Keratinocyte (primary cell): ENCODE measurements around the gene IKZF5. TPM values are rescaled to one million over a fixed set of nuclear protein-coding genes. Genes with fewer than 3 reads are reported as not detected.

Experiments
- DNase-seq: peaks from one replicate; pipeline ENCODE4 v3.0.0-alpha.2; 2011; ENCODE audit warnings: low read depth, missing footprints, low spot score
- FAIRE-seq: peaks from 2 replicates; lab custom pipeline; 2011; peaks lifted over from hg19 to GRCh38; lab: Jason Lieb, UNC
- H2AFZ ChIP-seq: 2 replicates; pipeline ENCODE4 v1.6.0; 2012; ENCODE audit warnings: low read length, control low read depth, inconsistent platforms; ENCODE audit not compliant: control insufficient read depth
- H3K27ac ChIP-seq: 2 replicates; pipeline ENCODE4 v1.5.1; 2011; ENCODE audit warnings: low read length; ENCODE audit not compliant: control insufficient read depth, insufficient read depth
- H3K27me3 ChIP-seq: 3 replicates; pipeline ENCODE4 v1.6.0; 2011; ENCODE audit warnings: low read length; ENCODE audit not compliant: control insufficient read depth, insufficient read depth; ENCODE audit errors: extremely low read depth
- H3K36me3 ChIP-seq, 2 experiments: 2 replicates in 1 of 2; 3 replicates in 1 of 2; pipeline ENCODE4 v1.5.1; 2011; ENCODE audit warnings: low read length in 2 of 2, mild to moderate bottlenecking in 1 of 2; ENCODE audit not compliant: control insufficient read depth in 2 of 2, insufficient read depth in 2 of 2; ENCODE audit errors: extremely low read depth in 1 of 2
- H3K4me1 ChIP-seq: 3 replicates; pipeline ENCODE4 v1.5.1; 2011; ENCODE audit warnings: low read length; ENCODE audit not compliant: control insufficient read depth, insufficient read depth; ENCODE audit errors: extremely low read depth
- H3K4me2 ChIP-seq: 3 replicates; pipeline ENCODE4 v1.6.0; 2011; ENCODE audit warnings: low read depth, low read length; ENCODE audit not compliant: control insufficient read depth, insufficient read depth; ENCODE audit errors: extremely low read depth
- H3K4me3 ChIP-seq, 3 experiments: fragments of 200-600 bp in 1 of 3; sonication (generic) in 1 of 3; 2 replicates in 2 of 3; 3 replicates in 1 of 3; pipeline ENCODE4 v1.5.1; 2011 to 2016; ENCODE audit warnings: low read length in 3 of 3, mild to moderate bottlenecking in 3 of 3, control low read depth in 2 of 3, inconsistent platforms in 1 of 3, low read depth in 1 of 3, mixed read lengths in 1 of 3, mixed run types in 1 of 3, moderate library complexity in 1 of 3; ENCODE audit not compliant: control insufficient read depth in 2 of 3, insufficient read depth in 2 of 3; ENCODE audit errors: extremely low read depth in 1 of 3
- H3K79me2 ChIP-seq: 2 replicates; pipeline ENCODE4 v1.6.0; 2012; ENCODE audit warnings: low read length; ENCODE audit not compliant: control insufficient read depth, insufficient read depth
- H3K9ac ChIP-seq: 3 replicates; pipeline ENCODE4 v1.6.0; 2011; ENCODE audit warnings: low read length; ENCODE audit not compliant: control insufficient read depth, insufficient read depth; ENCODE audit errors: extremely low read depth
- H3K9me1 ChIP-seq: 3 replicates; pipeline ENCODE4 v1.6.0; 2011; ENCODE audit warnings: low read length; ENCODE audit not compliant: control insufficient read depth, insufficient read depth; ENCODE audit errors: extremely low read depth
- H3K9me3 ChIP-seq: 2 replicates; pipeline ENCODE4 v1.5.1; 2012; ENCODE audit warnings: low read depth, low read length; ENCODE audit not compliant: control insufficient read depth
- H4K20me1 ChIP-seq: 3 replicates; pipeline ENCODE4 v1.6.0; 2011; ENCODE audit warnings: low read length; ENCODE audit not compliant: control insufficient read depth, insufficient read depth; ENCODE audit errors: extremely low read depth
- CTCF ChIP-seq, 3 experiments: IDR thresholded peaks in 1 of 3; conservative IDR thresholded peaks in 1 of 3; optimal IDR thresholded peaks in 1 of 3; 2 replicates in 2 of 3; 3 replicates in 1 of 3; pipeline versions ENCODE3 to v1.5.1; 2011; ENCODE audit warnings: low read length in 3 of 3, mild to moderate bottlenecking in 3 of 3, moderate library complexity in 2 of 3, control low read depth in 1 of 3, inconsistent platforms in 1 of 3; ENCODE audit not compliant: insufficient read depth in 2 of 3; ENCODE audit errors: extremely low read depth in 1 of 3
- EZH2 ChIP-seq: IDR thresholded peaks from one replicate; pipeline ENCODE4 v1.6.1; 2012; ENCODE audit warnings: inconsistent platforms, mild to moderate bottlenecking, low read length, moderate library complexity
- dilution Hi-C: fragments of 300-500 bp; cut with MboI; formaldehyde crosslinking; loops from one replicate; pipeline ENCODE4 v1.7.0; 2020; ENCODE audit warnings: low sequenced_read_pairs; ENCODE audit not compliant: extremely low pct_ligation_motif_present
- polyA plus RNA-seq, 5 experiments: library from polyadenylated mRNA; depleted of rRNA in 3 of 5; stranded (reverse) in 3 of 5; stranded (forward) in 1 of 5; unstranded in 1 of 5; fragments of >200 nt; gene quantifications; 1 replicate in 1 of 5; 2 replicates in 3 of 5; 3 replicates in 1 of 5; pipeline versions ENCODE4 v1.2.1 to v1.2.3, GENCODE V29; 2011 to 2012; ENCODE audit warnings: missing spikeins in 2 of 5, low read depth in 1 of 5, low replicate concordance in 1 of 5

IKZF5 gene
- polyA plus RNA-seq, 1 donor (not counting 4 experiments of a cell fraction or from before 2014, with no cell fraction given) = 6.5 TPM

- Histone ChIP-seq H3K27me3 (no peaks in the 10 kb centered on the region), H3K4me1 (no peaks in the 10 kb centered on the region), H3K36me3 (peaks cover 9 to 10% of the 10 kb centered on the region in 2 experiments), H3K9me3 (no peaks in the 10 kb centered on the region), H2AFZ (no peak overlapping the region), H3K4me2 (no peak overlapping the region), H4K20me1 (no peaks in the 10 kb centered on the region), H3K9me1 (no peaks in the 10 kb centered on the region), H3K4me3 (no peak overlapping the region), H3K79me2 (no peaks in the 10 kb centered on the region), H3K9ac (no peak overlapping the region), H3K27ac (no peak overlapping the region)
- dilution Hi-C loops = no loop called here
- TF ChIP-seq EZH2 (no peak), CTCF (optimal IDR thresholded peaks at IDR 0.05 in 1 of 3, IDR thresholded peaks at IDR 0.05 in 1 of 3, conservative IDR thresholded peaks at IDR 0.05 in 1 of 3; ENCODE audit: extremely low read depth in 1 of 3, insufficient read depth in 2 of 3, low read length in 3 of 3) (no peak)
- no peak for FAIRE-seq
- no peak for DNase-seq
These were observed 18.3 kb downstream of the IKZF5 start for GRCh38 chr10:122990278-122990677.

- no peak for DNase-seq
These were observed 20.1 kb downstream of the IKZF5 start for GRCh38 chr10:122988501-122988900.

More at GRCh38 chr10:122988501-122988900, 20.1 kb downstream of the IKZF5 start:
- TF ChIP-seq CTCF (optimal IDR thresholded peaks at IDR 0.05 in 1 of 3, IDR thresholded peaks at IDR 0.05 in 1 of 3, conservative IDR thresholded peaks at IDR 0.05 in 1 of 3; ENCODE audit: extremely low read depth in 1 of 3, insufficient read depth in 2 of 3, low read length in 3 of 3) = no peak
- no peak for TF ChIP-seq EZH2
- no peaks in the 10 kb centered on the region for H3K27me3 ChIP-seq
- H3K9me3 ChIP-seq = no peaks in the 10 kb centered on the region
- dilution Hi-C loops = no loop called here
- H3K4me1 ChIP-seq = no peaks in the 10 kb centered on the region
- H2AFZ ChIP-seq = no peak overlapping the region
- H3K36me3 ChIP-seq = peaks cover 4 to 5% of the 10 kb centered on the region in 2 experiments
- H4K20me1 ChIP-seq = no peaks in the 10 kb centered on the region
- no peak overlapping the region for H3K4me3 ChIP-seq
- no peaks in the 10 kb centered on the region for H3K79me2 ChIP-seq
- H3K4me2 ChIP-seq = no peak overlapping the region
- no peaks in the 10 kb centered on the region for H3K9me1 ChIP-seq
- no peak for FAIRE-seq
- H3K9ac ChIP-seq = no peak overlapping the region
- no peak overlapping the region for H3K27ac ChIP-seq
